HG03066 (cell line): ENCODE data around the gene GJB3.
"Not testable (repeated sequence)": the region's sequence is repeated elsewhere in the genome, so short reads cannot be mapped to it uniquely, and the experiment has no call there.

Experiments
- ATAC-seq: cut with Tn5 transposase; IDR thresholded peaks from one replicate; pipeline ENCODE4 v1.9.1; 2021; ENCODE audit warnings: low read depth; ENCODE audit not compliant: unreplicated experiment

Gene GJB3

DNA sequence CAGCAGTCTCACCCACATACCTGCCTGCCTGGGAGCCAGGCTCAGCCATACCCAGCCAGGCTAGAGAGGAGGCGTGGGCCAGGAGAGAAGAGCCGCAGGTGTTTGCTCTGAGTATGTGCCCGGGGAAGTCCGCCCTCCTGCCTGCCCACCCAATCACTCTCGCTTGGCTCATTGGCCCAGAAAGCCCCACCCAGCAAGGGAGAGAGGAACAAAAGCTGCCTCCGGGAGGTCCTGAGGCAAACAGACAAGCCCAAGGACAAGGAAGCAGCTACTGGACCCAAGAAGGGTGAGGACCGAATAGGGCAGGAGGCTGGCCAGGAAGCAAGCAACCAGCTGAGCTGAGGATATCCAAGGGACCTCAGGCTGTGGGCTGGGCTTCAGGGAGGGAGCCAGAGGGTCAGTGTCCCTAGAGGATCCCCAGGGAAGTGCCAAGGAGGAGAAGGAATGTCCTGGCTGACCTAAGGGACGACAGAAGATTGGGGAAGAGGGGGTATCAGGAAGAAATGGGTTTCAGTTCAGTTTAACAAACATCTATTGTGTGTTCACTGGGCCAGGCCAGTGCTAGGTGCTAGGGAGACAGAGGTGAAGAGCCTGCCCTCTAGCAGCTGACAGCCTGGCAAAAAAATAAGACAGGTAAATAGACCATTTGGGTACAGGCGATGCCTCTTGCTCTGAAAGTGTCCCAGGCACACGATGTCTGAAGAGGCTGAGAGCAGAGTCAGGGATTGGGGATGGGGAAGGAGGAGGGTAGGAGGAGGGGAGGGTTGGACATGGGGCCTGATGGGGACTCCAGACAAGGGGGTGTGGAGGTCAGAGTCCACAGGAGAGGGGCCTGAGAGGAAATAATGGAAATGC, 21.3 kb upstream of the GJB3 start, which contains the start of gene GJB4:
Gene GJB4 (plus strand): TSS at position 238 of the 855 bp plus-strand sequence. CDS start 1,515 bp downstream, outside the sequence.
- ATAC-seq, result no peak

DNA sequence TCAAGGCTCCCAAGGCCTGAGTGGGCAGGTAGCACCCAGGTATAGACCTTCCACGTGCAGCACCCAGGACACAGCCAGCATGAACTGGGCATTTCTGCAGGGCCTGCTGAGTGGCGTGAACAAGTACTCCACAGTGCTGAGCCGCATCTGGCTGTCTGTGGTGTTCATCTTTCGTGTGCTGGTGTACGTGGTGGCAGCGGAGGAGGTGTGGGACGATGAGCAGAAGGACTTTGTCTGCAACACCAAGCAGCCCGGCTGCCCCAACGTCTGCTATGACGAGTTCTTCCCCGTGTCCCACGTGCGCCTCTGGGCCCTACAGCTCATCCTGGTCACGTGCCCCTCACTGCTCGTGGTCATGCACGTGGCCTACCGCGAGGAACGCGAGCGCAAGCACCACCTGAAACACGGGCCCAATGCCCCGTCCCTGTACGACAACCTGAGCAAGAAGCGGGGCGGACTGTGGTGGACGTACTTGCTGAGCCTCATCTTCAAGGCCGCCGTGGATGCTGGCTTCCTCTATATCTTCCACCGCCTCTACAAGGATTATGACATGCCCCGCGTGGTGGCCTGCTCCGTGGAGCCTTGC, 19.7 kb upstream of the GJB3 start:
- ATAC-seq, result no peak

DNA sequence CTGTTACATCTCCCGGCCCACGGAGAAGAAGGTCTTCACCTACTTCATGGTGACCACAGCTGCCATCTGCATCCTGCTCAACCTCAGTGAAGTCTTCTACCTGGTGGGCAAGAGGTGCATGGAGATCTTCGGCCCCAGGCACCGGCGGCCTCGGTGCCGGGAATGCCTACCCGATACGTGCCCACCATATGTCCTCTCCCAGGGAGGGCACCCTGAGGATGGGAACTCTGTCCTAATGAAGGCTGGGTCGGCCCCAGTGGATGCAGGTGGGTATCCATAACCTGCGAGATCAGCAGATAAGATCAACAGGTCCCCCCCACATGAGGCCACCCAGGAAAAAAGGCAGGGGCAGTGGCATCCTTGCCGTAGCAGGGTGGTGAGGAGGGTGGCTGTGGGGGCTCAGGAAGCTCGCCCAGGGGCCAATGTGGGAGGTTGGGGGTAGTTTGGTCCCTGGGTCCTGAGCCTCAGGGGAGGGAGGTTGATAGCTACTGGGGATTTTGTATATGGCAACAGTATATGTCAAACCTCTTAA, 19.2 kb upstream of the GJB3 start:
- ATAC-seq, result no peak

DNA sequence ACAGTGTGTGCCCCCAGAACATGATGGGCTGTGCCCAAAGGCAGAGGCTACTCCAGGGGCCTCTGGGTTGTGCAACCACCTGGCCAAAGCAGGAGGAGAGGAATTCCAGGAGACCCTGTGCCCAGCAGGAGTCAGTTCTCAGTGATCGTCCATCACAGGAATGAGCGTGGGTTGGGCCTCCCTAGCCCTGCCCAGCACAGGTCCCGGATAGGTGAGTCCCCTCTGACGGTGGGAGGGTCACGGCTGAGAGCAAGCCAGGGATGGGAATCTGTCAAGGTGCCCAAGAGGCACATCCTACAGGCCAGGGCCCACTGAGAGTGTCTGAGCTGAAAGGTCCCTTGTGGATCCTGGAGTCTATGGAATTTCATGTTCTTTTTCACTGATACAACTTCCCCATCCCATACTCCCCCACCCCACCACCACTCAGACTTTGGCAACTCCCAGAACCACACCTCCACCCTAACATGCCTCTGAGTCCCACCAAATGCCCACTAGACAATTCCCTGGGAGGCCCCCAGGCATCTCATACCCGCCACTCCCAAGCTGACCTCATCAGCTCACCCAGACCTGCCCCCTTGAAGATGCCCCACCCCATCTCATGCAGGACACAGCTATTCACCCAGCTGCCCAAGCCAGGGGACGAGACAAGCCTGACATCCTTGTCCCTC, 18.4 kb upstream of the GJB3 start:
- no peak for ATAC-seq

DNA sequence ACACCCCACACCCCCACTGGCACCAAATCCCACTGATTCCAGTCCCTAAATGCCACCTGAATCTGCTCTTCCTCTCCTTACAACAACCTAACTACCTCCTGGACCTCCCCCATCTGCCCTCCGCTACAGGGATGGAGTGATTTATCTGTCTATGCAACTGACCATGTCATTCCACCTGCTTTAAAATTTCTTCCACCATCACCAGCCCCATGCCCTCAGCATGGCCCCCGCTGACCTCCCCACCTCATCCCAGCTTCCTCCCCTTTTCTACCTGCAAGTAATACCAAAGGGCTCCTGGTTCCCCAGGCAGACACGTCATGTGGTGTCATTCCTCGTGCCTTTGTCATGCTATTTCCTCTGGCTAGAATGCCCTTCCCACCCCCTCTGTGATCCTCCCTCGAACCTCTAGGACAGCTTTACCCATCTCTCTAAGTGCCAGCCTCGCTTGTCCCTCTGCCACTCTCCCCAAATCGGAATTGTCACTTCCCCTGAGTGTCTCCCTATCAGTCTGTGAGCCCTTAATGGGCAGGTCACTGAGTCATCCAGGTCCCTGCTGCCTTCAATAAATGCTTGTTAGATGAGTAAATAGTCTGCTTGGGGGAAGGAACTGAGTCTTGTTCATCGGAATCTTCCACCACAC, 17.8 kb upstream of the GJB3 start:
- no peak for ATAC-seq

DNA sequence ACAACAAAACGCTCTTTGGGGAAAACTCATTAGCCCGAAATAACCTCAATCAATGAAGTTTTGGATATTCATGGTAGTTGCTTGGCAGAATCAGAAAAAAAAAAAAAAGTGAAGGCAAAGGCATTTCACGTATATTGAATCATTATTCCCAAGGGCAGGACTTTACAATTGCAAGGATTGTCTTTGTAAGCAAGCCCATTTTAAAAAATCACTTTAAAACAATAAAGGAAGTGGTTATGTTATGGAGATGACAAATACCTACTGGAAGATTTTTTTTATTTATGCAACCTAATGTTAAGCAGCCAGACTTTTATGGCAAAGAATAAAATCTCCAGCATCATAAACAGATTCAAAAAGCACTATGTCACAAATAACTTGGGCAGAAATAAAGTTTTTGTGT, 12.2 kb upstream of the GJB3 start:
- ATAC-seq, result no peak

DNA sequence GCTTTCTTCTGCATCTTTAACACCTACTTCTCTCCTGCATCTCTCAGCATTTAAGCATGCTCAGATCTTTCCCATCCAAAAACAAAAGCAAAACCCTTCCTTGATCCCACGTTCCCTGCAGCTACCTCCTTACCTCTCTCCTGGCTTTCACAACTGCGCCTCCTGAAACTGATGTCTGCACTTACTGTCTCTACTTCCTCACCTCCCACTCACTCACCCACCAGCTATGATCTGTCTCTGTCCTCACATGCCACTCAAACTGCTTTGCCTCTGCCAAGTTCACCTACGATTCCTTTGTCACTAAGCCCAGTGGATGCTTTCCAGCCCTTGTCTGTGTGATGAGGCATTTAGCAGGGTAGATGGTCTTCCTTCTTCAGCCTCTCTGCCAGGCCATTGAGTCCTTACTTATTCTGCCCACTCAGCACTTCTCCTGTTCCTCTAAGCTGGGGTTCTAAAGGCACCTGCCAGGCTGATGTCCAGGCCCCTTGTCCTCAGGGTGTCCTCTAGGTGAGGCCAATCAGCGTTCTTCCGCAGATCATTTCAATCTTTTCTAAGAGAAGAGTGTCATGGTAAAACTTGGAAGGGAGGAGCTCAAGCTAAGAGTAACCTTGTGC, 10.0 kb upstream of the GJB3 start:
- no peak for ATAC-seq

DNA sequence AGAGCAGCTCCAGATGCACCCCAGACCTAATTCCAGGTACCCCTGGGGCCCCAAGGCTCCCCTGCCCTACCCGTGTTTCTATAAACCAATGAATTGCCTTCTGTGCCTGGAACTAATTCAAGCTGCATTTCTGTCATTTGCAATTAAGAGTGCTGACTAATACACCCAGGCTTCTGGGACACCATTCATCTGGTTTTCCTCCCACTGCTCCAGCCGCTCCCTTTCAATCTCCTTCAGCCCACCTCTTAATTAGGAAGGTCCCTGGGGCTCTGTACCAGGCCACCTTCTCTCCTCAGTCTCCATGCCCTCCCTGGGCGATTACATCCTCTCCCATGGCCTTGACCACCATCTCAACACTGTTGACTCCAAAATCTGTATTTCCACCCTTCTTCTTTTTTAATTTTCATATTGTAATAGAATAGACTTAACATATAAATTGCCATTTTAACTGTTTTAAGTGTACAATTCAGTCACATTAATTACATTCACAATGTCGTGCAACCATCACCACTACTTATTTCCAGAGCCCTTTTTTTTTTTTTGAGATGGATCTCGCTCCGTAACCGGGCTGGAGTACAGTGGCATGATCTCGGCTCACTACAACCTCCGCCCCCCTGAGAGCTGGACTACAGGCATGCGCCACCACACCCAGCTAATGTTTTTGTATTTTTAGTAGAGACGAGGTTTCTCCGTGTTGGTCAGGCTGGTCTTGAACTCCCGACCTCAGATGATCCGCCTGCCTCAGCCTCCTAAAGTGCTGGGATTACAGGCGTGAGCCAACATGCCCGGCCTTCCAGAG, 9.2 kb upstream of the GJB3 start:
- ATAC-seq, result no peak

DNA sequence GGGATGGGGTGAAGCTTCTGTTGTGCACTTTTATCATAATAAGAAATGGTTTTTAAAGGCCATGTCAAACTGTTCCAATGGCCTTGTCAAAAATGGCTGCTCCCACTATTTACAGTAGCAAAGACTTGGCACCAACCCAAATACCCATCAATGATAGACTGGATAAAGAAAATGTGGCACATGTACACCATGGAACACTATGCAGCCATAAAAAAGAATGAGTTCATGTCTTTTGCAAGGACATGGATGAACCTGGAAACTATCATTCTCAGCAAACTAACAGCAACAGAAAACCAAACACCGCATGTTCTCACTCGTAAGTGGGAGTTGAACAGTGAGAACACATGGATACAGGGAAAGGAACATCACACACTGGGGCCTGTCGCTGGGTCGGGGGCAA, 7.9 kb upstream of the GJB3 start:
- not testable (repeated sequence) for ATAC-seq

DNA sequence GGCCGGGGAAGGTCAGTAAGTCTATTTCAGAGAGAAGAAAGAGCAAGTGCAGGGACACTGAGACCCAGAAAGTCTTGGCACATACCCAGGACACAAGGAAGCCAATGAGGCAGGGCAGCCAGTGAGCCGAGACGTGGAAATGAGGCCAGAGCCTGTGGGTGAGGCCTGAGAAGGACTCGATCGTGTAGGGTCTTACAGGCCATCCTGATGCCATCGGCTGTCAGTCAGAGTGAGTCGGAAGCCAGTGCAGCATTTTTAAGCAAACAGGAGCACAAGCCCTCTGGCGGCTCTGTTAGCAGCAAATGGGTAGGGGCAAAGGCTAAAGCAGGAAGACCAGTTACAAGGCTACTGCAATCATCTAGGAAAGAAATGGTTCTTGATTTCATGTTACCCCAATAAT, 6.1 kb upstream of the GJB3 start:
- ATAC-seq, result no peak

DNA sequence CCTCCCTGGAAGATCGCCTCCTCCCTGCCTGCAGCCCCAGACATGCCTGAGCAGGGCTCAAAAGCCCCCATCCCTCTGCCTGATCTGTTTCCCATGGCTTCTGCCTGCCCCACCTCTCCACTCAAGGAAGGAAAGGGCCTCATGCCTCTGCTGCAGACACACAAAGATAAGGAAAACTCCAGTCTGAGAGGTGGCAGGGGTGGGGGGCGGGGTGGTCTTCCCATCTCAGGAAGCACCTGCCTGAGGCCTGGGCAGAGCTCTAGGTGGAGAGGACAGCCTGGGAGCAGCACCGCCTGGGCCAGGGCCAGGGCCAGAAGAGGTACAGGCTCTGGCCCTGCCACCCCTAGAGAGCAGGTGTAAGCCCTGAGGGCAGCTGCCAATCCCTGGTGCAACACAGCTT, 4.1 kb upstream of the GJB3 start:
- no peak for ATAC-seq

DNA sequence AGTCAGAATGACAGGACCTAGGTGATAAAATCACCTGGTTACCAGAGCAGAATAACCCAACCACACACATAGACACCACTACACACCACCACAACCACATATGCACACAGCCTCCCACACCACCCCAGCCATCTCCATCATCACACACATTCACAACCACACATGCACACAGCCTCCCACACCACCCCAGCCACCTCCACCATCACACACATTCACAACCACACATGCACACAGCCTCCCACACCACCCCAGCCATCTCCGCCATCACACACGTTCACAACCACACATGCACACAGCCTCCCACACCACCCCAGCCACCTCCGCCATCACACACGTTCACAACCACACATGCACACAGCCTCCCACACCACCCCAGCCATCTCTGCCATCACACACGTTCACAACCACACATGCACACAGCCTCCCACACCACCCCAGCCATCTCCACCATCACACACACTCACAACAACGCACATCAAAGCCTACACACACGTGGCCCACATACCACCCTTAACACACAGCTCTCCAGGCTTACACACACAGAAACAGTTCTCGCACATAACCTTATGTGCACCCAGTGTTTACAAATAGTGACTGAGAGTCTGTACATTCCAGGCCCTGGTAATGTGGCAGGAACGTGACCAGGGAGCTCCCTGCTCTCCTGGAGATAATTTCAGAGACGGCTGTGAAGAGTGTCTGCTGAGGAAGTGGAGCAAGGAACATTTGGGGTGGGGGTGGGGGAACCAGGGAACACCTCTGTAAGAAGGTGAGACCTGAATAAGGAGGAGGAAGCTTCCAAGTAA, 3.3 kb upstream of the GJB3 start:
- ATAC-seq, result no peak

DNA sequence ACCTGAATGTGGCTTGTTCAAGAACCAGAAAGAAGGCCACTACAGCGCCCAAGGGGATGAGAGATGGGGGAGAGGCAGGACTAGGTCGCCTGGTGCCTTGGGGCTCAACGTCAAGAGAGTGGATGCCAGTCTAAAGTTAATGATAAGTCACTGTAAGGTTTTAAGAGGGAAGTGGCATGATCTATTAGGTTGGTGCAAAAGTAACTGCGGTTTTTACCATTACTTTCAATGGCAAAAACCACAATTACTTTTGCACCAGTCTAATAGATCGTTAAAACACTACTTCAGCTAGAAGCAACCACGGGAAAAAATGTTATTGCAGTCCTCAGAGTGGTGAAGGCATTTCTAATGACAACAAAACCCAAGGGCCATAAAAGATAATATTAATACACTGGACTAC, 2.6 kb upstream of the GJB3 start:
- no peak for ATAC-seq

DNA sequence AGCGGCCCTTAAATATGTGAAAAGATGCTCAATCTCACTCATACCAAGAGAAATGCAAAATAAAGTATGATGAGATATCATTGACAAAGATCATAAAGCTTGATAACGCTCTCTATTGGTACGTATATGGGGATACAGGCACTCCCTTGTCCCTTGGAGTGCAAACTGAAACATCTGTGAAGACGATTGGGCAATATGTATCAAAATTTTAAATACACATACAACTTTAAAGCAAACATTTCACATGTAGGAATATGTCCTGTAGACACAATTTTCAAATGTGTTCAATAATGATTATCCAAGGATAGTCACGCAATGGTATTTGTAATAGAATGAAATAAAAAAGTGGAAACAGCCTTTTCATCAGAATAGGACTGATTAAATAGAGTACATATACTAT, 2.0 kb upstream of the GJB3 start:
- ATAC-seq, result no peak

DNA sequence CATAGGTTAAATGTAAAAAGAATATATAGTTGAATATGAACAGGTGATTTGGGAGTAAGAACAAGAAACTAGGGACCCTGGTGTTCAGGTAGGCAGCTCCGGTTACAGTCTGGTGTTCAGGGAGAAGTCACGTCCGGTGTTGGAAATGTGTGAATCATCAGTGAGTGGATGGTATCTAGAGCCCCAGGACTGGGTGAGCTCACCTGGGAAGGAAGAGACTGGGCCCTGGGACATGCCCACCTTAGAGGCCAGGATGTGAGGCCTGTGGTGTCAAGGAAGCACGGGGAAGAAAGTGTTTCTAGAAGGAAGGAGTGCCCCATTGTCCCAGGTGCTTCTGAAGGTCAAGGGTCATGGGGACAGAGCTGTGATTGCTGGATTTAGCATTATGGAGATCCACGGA, 1.5 kb upstream of the GJB3 start:
- ATAC-seq, result no peak

DNA sequence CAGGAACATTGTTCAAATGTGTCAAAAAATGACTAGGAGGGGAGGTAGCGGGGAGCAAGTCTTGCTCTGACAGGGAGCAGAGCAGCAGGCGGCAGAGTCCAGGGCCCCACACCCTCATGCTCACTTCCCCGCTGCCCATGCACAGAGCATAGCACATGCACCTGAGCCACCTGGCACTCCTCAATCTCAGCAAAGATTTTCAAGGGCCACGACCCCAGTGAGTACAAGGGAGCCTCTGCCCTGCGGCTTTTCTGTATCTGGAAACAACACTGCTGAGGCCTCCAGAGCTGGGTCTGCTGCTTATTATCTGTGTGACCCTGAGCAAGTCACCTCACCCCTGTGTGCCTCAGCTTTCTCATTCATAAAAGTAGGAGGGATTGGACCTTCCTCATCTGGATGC, 1.1 kb upstream of the GJB3 start:
- no peak for ATAC-seq

DNA sequence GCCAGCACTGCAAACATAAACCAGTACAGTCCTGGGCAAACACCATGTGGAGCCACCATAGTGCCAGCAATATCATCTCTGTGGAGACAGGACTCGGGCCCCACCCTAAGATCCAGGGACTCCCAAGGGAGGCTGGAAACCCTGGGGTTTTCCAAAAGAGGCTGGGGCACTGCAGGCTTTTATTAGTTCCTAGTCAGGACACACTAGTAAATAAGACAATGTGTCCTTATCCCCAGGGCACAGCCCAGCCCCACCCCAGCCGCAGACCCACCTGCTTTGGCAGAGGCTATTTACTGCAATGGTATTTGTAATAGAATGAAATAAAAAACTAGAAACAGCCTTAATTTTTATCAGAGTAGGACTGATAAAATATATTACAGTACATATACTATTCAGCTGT, 486 bp upstream of the GJB3 start:
- no peak for ATAC-seq

DNA sequence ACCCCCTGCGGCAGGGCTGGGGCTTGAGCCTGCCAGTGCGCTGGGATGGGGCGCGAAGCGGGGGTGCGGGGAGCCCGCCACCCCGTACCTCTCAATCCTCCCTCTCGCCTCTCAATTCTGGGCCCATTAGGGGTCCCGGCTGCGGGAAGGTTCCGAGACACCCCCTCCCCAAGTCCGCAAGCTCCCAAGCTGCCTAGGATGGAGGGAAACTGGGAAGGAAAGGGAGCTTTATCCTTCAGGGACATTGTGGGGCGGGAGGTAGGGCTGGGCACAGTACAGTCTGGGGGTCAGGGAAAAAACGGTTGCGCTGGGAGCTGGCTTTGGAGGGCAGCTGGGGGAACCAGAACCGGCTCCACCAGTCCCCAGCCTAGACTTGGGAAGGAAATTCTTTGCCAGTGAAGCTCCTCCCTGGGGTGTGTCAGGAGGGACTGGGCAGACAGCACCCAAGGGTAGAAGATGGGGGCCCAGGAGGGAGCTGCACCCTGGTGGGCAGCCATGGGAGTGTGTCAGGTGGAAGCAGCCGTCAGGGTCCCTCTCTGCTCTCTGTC, 904 bp downstream of the GJB3 start:
- no peak for ATAC-seq

DNA sequence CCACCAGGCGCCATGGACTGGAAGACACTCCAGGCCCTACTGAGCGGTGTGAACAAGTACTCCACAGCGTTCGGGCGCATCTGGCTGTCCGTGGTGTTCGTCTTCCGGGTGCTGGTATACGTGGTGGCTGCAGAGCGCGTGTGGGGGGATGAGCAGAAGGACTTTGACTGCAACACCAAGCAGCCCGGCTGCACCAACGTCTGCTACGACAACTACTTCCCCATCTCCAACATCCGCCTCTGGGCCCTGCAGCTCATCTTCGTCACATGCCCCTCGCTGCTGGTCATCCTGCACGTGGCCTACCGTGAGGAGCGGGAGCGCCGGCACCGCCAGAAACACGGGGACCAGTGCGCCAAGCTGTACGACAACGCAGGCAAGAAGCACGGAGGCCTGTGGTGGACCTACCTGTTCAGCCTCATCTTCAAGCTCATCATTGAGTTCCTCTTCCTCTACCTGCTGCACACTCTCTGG, 3.8 kb downstream of the GJB3 start:
- no peak for ATAC-seq
